GM12878 (cell line): ENCODE results near the gene MACF1.

Source experiments
- CHD1 ChIP-seq: IDR thresholded peaks from 2 replicates; pipeline ENCODE4 v1.6.1; 2012; ENCODE audit warnings: low read depth, low read length, improper control_type of control experiment
- EZH2 ChIP-seq: IDR thresholded peaks from 2 replicates; pipeline ENCODE4 v1.6.1; 2012; ENCODE audit warnings: low read depth, mild to moderate bottlenecking, control low read depth, inconsistent platforms, low read length, borderline replicate concordance; ENCODE audit not compliant: control insufficient read depth
- TF ChIP-seq, protein P1 (sequence below), 3 experiments: IDR thresholded peaks in 2 of 3; conservative IDR thresholded peaks in 1 of 3; 2 replicates each; pipeline ENCODE4 v1.5.1; 2011; ENCODE audit warnings: low read depth in 3 of 3, low read length in 3 of 3, mild to moderate bottlenecking in 3 of 3, control low read depth in 2 of 3, moderate library complexity in 2 of 3, inconsistent platforms in 1 of 3, mixed read lengths in 1 of 3; ENCODE audit not compliant: control insufficient read depth in 2 of 3, insufficient read depth in 1 of 3; ENCODE audit errors: extremely low read depth in 1 of 3
- TF ChIP-seq, protein P2 (sequence below): IDR thresholded peaks from 2 replicates; pipeline ENCODE4 v1.6.1; 2012; ENCODE audit warnings: low read length, inconsistent platforms

DNA sequence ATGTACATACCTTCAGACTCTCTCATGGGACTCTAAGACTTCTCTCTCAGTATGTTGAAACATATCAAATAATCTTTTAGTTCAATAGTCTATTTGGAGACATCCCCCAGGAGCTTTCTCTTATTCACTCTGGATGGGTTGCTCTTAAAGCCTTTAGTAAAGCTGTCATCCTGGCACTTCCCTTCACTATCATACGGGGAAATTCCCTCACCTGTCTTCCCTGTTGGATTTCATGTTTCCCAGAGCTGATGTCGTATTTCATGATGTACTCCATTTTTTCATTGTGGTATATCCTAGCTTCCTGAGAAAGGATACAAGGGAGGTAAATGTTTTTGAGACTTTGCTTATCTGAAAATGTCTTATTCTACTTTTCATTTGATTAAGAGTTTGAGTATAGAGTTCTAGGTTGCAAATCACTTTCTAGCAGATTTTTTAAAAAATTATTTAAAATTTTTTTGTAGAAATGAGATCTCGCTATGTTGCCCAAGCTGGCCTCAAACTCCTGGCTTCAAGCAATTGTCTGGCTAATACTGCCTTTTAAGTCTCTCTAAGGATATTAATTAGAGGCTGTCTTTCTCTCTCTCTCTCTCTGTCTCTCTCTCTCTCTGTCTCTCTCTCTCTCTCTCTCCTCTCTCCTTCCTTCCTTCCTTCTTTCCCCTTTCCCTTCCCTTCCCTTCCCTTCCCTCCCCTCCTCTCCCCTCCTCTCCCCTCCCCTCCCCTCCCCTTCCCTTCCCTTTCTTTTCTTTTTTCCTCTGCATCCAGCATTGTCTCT is 17.0 kb upstream of the MACF1 start:
- TF ChIP-seq, protein P1, sequence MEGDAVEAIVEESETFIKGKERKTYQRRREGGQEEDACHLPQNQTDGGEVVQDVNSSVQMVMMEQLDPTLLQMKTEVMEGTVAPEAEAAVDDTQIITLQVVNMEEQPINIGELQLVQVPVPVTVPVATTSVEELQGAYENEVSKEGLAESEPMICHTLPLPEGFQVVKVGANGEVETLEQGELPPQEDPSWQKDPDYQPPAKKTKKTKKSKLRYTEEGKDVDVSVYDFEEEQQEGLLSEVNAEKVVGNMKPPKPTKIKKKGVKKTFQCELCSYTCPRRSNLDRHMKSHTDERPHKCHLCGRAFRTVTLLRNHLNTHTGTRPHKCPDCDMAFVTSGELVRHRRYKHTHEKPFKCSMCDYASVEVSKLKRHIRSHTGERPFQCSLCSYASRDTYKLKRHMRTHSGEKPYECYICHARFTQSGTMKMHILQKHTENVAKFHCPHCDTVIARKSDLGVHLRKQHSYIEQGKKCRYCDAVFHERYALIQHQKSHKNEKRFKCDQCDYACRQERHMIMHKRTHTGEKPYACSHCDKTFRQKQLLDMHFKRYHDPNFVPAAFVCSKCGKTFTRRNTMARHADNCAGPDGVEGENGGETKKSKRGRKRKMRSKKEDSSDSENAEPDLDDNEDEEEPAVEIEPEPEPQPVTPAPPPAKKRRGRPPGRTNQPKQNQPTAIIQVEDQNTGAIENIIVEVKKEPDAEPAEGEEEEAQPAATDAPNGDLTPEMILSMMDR (IDR thresholded peaks at IDR 0.05 in 2 of 3, conservative IDR thresholded peaks at IDR 0.05 in 1 of 3; ENCODE audit: control insufficient read depth in 2 of 3, extremely low read depth in 1 of 3, insufficient read depth in 1 of 3, low read depth in 3 of 3, low read length in 3 of 3), result no peak
- TF ChIP-seq EZH2, result no peak
- no peak for TF ChIP-seq CHD1
- TF ChIP-seq, protein P2, sequence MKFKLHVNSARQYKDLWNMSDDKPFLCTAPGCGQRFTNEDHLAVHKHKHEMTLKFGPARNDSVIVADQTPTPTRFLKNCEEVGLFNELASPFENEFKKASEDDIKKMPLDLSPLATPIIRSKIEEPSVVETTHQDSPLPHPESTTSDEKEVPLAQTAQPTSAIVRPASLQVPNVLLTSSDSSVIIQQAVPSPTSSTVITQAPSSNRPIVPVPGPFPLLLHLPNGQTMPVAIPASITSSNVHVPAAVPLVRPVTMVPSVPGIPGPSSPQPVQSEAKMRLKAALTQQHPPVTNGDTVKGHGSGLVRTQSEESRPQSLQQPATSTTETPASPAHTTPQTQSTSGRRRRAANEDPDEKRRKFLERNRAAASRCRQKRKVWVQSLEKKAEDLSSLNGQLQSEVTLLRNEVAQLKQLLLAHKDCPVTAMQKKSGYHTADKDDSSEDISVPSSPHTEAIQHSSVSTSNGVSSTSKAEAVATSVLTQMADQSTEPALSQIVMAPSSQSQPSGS, result no peak
